ENCODE data around the gene STYX. TPM values are rescaled to one million over a fixed set of nuclear protein-coding genes. Genes with fewer than 3 reads are reported as not detected.

The STYX gene, protein sequence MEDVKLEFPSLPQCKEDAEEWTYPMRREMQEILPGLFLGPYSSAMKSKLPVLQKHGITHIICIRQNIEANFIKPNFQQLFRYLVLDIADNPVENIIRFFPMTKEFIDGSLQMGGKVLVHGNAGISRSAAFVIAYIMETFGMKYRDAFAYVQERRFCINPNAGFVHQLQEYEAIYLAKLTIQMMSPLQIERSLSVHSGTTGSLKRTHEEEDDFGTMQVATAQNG
- total RNA-seq, result 9.0 TPM

DNA sequence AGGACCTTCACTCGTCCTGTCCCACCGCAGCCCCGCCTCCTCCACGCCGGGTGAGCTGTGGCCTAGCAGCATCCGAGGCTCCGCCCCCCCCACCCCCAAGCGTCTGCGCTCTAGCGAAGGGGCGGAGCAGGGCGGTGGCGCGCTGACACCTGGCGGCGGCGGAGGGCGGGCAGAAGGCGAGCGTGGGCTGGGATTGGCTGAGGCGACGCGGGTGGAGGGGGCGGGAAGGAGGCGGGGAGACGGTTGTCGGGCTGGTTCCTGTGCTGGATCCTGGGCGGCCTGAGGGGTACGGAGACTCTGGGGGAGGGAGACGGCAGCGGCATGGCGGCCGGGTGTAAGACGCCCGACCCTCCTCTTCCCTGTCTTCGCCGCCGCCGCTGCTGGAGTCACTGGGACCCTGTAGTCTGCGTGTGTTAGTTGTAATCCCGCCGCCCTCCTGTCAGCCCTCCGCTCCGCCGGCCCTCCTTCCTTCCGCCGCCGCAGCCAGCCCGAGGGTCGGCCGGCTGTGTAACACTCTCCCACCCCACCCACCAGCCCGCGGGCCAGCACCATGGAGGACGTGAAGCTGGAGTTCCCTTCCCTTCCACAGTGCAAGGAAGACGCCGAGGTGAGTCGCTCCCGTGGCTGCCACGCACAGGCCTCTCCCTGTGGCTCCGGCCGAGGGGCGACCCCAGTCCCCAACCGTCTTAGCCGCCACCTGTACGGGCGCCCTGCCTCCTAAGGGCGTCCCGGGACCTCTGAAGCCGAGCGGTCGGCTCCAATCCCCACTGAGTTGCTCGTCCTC lies at the start of gene STYX:
Gene STYX (plus strand): TSS at position 242 of the 784 bp plus-strand sequence. CDS start 309 bp downstream, at position 551.
- peak; percentile 98 for DNase-seq (ENCODE audit: low spot score)

DNA sequence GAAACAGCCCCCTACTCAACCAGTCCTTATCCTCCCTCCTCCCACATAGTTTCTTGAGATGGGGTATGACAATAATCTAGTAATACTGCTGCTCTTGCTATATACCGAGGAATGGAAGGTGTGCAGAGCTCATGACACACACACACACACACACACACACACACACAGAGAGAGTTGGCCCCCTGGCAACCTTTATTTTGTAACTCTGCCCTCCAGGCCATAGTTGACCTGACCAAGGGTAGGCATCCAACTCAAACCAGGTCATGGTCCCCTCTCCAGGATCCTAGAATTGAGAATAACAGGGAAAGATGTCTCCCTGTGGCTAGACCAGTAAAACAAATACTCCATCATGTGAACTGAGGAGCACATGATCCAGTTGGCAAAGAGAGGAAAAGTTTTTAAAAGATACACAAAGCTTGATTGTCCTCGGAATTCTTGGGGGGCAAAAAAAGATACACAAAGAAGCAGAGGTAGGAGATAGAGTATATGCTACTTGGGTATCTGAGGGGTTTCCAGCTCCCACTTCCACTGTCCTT lies 45.9 kb upstream of the STYX start:
- no peak for DNase-seq (ENCODE audit: low spot score)

DNA sequence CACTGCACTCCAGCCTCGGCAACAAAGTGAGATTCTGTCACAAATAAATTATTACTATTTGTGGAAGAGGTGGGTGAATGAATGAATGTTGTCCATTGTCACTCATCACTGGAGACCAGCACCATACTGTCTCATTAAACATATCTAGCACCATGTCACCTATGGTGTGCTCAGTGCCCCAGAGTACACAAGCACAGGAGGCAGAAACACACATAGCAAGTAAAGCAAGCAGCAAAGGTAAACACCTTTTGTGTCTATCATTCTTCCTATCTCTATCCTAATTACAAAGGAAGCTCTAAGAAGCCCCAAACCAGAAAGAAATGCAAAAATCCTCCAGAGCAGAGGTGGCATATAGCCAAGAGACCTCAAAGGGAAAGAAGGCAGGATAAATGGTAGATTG lies 43.8 kb upstream of the STYX start:
- no peak for DNase-seq (ENCODE audit: low spot score)

DNA sequence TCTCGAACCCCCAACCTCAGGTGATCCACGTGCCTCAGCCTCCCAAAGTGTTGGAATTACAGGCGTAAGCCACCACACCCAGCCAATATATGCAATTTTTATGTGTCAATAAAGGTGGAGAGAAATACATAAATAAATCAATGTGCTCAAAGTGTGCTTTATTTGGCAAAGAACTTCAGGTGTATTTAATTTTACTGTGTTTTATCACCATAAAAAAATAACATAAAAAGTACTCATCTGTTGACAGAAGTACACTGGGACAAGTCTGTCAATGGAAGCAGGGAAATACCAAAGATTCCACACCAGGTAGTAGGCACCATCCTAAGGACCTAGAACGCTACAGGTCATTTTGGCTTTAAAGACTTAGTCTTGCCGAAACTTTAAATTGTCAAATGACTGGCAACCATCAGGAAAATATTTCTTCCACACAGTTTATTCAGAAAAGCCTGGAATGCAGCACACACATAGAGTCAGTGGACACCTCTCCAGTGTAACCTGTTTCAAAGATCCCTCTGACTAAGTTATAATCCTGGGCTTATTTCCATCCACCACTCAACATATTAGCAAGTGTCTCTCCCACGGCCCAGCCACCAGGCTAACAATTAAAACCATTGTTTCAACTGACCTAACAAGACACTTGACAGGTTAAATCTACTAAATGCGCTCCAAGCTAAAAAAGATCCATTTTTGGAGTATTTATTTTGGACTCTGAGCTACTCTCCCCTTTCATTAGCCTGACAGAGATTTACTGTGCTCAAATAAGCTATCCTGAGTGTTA lies 38.8 kb upstream of the STYX start:
- DNase-seq (ENCODE audit: low spot score), result no peak

DNA sequence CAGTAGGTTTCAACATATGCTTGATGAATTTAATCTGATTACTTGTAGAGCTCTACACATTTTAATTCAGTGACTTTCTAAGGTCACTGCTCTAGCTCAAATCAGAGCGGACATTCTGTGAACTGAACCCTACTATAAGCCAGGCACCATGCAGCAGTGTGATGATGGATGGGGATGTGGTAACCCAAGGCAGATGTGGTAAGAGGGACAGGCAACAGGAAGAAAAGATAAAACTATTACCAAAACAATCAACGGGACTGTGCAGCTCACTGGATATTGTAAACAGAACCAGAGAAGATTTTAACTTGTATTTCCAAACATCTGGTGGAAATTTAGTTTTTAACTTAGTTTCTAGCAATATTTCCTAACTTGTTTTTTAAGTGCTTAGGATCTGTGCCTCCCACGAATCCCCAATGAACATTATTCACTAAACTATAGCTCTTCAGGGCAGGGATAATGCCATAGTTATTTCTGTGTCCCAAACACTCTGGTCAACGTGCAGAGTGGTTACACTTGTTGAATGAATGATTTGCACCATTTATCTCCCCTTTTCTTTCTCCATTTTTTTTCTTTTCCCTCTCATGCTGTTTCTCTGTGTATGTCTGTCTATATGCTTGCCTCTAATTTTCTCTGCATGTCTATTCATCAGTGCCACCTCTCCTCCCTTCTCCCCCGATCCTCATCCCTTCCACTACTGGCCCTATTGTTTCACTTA lies 37.6 kb upstream of the STYX start:
- DNase-seq (ENCODE audit: low spot score), result no peak

DNA sequence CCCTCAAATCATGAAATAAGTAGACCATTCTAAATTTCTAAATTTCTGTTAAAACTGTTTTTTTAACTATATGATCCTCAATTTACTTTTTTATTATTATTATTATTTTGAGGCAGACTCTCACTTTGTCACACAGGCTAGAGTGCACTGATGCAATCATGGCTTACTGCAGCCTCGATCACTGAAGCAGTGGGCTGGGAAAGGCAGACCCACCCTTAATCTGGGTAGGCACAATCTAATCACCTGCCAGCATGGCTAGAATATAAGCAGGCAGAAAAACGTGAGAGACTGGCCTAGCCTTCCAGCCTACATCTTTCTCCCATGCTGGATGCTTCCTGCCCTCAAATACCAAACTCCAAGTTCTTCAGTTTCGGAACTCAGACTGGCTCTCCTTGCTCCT lies 36.9 kb upstream of the STYX start:
- DNase-seq (ENCODE audit: low spot score), result no peak

DNA sequence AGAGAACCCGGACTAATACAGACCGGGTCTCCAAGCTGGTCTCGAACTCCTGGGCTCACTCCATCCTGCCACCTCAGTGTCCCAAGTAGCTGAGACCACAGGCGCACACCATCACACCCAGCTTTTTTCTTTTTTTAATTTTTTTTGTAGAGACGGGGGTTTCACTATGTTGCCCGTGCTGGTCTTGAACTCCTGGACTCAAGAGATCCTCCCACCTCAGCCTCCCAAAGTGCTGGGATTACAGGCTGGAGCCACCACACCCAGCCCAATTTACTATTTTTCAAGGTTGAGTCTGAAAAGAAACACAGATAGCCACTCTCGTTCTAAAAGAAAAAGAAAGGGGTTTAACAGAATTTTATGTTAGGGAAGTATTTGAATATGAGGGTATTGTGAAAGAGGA lies 36.4 kb upstream of the STYX start:
- no peak for DNase-seq (ENCODE audit: low spot score)

DNA sequence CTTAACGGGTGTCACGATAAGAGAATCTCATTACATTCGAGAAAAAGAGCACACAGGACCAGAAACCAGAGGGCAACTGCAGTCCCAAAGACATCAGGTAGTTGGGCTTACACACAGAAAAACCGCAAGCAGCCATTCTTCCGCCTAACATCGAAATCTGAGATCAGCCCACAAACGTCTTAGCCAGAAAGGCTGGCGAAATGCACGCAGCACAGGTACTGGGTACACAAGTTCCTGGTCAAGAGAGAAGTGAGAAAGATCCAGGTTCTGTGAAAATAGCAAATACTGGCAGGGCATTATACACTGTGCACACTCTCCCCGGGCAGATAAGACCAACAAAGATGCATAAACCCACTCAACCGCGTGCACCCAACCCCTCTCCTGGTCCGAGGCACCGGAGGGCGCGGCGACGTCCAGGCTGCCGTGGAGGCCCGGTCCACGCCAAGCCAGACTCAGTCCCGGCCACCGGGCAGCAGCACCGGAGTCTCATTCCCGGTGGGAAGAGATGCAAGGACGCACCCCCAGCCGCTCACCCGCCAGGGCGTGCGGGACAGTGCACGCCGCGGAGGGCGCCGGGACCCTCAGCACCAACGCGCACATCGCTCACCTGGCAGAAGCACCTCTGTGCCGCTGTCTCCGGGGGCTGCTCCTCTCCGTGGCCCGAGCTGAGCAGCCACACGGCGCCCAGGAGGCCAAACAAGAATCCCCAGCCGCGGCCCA lies 35.0 kb upstream of the STYX start:
- DNase-seq (ENCODE audit: low spot score), result peak; percentile 29

DNA sequence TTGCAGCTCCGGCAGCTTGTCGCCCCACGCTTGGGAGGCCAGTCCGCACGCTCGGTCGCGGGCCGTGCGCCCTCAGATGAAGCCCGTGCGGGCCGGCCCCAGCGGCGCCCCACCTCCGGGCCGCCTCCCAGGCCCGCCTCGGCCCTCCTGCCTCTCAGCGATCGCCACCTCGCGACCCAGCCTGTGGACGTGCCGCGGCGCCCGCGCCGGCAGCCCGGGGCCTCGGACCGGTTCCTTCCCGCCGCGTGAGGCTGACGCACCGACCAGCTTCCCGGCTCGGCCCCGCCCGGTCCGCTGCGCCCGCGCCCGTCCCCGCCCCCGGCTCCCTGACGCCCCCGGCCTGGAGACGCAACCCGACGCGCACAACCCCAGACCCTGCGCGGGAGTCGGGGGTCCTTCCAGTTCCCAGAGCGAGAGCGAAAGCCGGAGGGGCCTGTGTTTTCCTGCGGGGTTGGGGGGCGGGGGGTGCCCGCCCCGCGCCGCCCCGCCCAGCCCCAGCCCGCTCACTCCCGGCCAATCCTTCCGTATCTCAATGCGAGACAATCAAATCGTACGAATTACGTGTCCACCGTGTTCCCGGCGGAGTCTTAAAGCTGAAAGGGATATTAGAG lies 34.4 kb upstream of the STYX start, which contains the start of gene ERO1A:
Gene ERO1A (minus strand): TSS at position 78 of the 611 bp plus-strand sequence. CDS start 77 bp downstream, at position 1.
- DNase-seq (ENCODE audit: low spot score), result peak; percentile 89

DNA sequence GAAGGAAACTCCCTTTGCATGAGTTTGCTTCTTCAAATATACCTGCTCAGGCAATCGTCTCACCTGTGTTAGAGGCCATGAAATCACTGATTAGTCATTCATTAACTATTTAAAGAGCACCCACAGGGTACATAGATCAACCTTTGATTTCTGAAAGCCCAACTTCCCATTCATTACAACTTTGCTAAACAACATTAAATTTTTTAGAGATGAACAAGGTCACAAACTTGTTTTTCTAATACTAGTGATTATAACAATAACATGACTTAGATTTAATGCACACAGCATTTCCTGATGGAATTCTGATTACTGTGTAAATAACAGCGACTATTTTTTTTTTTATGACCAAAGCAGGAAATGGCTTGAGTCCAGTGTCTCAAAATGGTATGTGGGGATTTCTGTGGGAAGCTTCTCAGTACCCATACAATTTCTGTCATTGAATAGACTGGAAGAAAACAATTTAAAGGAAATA lies 29.2 kb upstream of the STYX start:
- no peak for DNase-seq (ENCODE audit: low spot score)

DNA sequence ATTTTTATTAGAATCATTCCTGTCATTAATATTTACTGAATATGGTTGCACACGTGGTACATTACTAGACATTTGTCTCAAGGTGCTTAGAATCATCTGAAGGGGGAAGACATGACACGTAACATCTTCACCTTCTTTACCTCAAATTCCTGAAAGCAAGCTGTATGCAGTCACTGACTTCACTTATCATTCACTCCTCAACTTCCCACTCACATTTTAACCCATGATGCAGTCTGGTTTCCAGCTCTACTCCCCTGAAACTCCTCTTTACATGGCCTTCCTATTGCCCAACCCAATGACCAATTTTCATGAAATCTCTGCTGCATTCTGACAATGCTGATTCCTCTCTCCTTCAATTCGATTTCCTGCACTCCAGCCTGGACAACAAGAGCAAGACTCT lies 28.7 kb upstream of the STYX start:
- DNase-seq (ENCODE audit: low spot score), result no peak

DNA sequence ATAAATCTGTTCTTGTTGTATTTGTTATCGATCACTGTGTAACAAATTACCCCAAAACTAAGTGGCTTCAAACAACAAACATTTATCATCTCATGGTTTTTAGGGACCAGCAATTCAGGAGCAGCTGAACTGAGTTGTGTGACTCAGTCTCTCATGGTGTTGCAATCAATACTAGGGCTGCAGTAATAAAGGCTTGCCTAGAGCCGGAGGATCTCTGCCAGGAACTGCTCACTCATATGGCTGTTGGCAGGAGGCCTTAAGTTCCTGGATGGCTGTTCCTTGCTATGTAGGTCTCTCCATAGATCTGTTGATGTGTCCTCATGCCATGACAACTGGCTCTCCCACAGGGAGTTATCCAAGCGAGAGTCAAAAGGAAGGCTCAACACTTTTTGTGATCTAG lies 26.7 kb upstream of the STYX start:
- DNase-seq (ENCODE audit: low spot score), result peak; percentile 82

DNA sequence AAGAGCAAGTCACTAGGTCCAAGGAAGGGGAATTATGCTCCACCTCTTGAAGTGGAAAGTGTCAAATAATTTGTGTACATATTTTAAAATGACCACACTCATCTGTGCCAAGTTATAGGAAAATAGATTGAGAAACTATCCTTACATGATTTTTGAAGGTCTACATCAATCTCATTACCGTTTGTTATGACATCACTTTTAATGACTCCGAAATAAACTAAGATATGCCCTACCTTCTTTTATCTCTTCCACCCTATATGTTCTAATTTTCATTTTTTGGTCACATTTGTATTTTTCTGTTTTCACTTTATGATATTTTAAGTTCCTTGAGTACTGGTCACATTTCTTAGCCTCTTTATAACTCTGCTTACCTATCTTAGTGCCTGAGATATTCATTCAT lies 26.3 kb upstream of the STYX start:
- no peak for DNase-seq (ENCODE audit: low spot score)

DNA sequence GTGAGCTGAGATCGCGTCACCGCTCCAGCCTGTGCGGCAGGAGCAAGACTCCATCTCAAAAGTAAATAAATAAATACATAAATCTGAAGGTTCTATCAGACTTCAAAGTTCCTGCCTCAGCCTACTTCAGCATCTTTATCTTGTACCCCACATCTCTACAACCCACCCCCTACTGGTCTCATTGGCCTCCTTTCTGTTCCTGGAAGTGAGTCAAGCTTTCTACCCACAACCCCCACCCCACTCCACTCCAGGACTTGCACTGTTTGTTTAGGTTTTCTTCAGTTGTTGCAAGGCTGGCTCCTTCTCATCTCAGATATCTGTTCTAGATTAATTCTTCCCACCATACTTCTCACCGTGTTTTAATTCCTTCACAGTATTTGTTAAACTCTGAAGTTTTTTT lies 23.7 kb upstream of the STYX start:
- DNase-seq (ENCODE audit: low spot score), result no peak

DNA sequence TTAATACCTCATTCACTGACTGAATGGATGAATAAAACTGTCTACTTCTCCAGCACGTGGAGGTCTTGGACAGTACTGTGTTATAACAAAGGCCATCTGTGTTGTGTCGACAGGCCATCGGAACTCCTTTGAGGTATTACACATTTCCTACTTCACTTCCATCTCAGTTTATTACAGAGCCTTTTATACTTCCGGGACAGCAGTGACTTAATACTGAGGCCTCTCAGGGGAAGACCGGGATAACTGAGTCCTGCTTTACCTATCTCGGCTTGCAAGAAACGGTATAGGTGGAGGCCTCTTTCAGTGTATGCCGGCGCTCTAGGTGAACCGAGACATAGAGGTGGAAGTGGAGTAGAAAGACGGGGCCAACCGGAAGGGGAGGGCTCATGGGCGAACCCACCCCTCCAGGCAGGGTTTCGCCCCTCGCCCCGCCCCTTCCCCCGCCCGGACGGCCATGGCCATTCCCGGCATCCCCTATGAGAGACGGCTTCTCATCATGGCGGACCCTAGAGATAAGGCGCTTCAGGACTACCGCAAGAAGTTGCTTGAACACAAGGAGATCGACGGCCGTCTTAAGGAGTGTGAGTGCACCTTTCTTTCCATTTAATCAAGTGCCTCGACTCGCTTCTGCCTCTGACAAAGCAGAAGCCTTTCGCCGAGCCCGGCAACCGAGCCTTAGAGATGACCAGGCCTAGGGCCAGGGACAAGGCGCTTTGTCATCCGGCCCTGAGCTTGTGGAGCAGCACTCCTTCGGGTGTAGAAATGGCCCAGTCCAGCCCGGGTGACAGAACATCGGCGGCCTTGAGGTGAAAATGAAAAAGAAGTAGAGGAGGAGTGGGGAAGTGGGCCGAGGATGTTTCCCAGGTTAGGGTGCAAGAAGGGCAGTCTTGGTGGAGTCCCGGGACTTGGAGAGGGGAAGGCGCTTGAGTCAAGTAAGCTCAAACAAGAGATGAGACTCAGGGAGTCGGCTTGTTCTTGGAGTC lies 23.0 kb upstream of the STYX start, which contains the start of gene PSMC6:
Gene PSMC6 (plus strand): TSS at position 477 of the 983 bp plus-strand sequence. CDS start 20 bp downstream, at position 497.
- DNase-seq (ENCODE audit: low spot score), result peak; percentile 95

DNA sequence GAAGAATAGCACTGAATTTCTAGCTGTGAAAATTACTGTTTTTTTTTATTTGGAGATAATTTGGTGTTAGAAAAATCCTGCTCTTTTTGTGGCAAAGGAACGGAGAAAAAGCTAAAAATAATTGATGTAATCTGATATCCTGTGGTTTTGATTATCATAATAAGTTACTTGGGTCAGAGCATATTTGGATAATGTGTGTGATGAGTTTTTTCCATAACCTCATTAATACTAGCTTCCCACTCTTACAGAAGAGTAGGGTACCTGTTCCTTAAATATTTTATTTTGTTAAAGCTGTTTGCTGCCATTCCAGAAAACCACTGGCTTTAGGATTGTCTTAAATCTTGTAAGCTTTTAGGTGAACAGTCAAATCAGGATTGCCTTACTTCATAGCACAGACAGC lies 18.3 kb upstream of the STYX start:
- no peak for DNase-seq (ENCODE audit: low spot score)

DNA sequence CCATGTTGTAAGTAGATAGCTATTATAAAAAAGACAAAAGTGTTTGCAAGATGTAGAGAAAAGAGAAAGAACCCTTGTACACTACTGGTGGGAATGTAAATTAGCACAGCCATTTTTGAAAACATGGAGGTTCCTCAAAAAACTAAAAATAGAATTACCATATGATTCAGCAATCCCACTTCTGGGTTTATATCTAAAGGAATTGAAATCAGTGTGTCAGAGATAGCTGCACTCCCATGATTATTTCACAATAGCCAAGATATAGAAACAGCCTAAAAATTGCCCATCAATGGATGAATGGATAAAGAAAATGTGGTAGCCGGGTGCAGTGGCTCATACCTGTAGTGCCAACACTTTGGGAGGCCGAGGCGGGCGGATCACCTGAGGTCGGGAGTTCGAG lies 13.8 kb upstream of the STYX start:
- no peak for DNase-seq (ENCODE audit: low spot score)

DNA sequence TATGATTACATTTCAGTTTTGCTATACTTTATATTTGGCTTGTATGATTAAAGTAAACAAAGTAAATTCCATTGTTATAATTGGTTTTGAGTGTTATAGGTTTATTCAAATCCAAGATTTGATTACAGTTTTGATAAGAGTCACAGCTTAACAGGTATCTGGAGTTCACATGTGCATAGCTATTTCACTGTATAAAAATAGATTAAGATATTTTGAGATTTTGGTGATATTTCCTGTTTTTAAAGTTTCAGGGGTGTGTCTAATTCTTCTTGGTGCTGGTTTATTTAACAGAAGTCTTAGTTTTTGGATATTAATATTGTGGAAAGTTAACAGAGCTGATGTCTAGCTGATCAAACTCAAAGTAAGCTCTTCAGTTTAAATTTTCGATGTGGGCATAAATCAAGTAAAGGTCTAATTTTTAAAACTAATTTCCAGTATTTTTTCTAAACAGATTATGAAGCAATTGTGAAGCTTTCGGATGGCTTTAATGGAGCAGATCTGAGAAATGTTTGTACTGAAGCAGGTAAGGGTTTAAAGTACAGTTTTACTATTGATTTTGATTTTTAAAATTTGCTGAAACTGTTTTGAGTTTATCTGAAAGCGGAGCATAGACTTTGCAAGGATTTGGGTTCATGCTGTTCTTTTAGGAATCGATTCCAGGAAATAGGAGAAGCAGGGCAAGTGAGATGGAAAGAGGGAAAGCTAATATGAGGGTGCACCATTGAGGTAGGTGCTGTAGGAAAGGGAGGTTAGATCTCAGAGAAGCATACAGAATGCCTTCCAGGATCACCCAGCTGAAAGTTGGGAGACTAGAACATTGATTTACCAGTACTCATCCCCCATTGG lies 6.2 kb upstream of the STYX start:
- no peak for DNase-seq (ENCODE audit: low spot score)
